ENCODE measurements around the gene PFN1. TPM values are rescaled to one million over a fixed set of nuclear protein-coding genes. Genes with fewer than 3 reads are reported as not detected.

Gene PFN1
- total and polyA plus RNA-seq, 2 of the 8 experiments (the other 6 are each of a cell fraction or from before 2014, with no cell fraction given), result 1,355 to 1,949 TPM

GRCh38 chr17:4934173-4934979 is 14.0 kb downstream of the PFN1 start:
- Histone ChIP-seq H3K14ac (ENCODE audit: insufficient read length) (no peak overlapping the region), H3K27me3 (replicated peaks in 1 of 4; ENCODE audit: control insufficient read depth in 3 of 4, extremely low read depth in 1 of 4, insufficient read depth in 3 of 4, low read length in 3 of 4) (no peaks in the 10 kb centered on the region), H2BK5ac (ENCODE audit: low read depth, low read length) (no peak overlapping the region), H2BK120ac (replicated peaks; ENCODE audit: low read depth, low read length) (no peak overlapping the region), H3K4me2 (ENCODE audit: insufficient read depth in 1 of 2, low read depth in 2 of 2, low read length in 2 of 2) (no peak overlapping the region), H3K27ac (ENCODE audit: low read depth, low read length) (no peak overlapping the region), H2AFZ (ENCODE audit: low read length) (no peak overlapping the region), H3K4me3 (ENCODE audit: extremely low read depth in 1 of 4, insufficient read depth in 2 of 4, low read depth in 3 of 4, low read length in 4 of 4) (no peak overlapping the region), H2BK12ac (ENCODE audit: low read depth, low read length) (no peak overlapping the region), H4K8ac (ENCODE audit: extremely low read depth, insufficient read depth, low read length) (no peak overlapping the region), H4K5ac (ENCODE audit: insufficient read length, low read depth, low read length) (no peak overlapping the region), H3K4ac (replicated peaks; ENCODE audit: insufficient read length, low read depth, low read length) (no peak overlapping the region), H3K9me3 (ENCODE audit: insufficient read depth in 2 of 2, low read depth in 1 of 2, low read length in 1 of 2) (no peaks in the 10 kb centered on the region), H2BK20ac (ENCODE audit: low read length) (no peak overlapping the region), H3K36me3 (ENCODE audit: control insufficient read depth in 2 of 4, insufficient read depth in 4 of 4, low read length in 3 of 4) (peaks cover 9 to 16% (median 13%) of the 10 kb centered on the region in 4 experiments), H3K79me1 (ENCODE audit: low read depth, low read length) (peaks cover 9% of the 10 kb centered on the region), H3K79me2 (ENCODE audit: control insufficient read depth in 1 of 2, insufficient read depth in 2 of 2, low read length in 2 of 2) (peaks cover 0 to 12% of the 10 kb centered on the region in 2 experiments; a peak in 3 of 4 replicates), H2BK15ac (ENCODE audit: low read length) (no peak overlapping the region), H4K20me1 (replicated peaks in 1 of 2; ENCODE audit: control insufficient read depth in 1 of 2, insufficient read depth in 2 of 2, low read length in 2 of 2) (peaks cover 0 to 1% of the 10 kb centered on the region in 2 experiments), H3K18ac (ENCODE audit: extremely low read depth, low read length) (no peak overlapping the region), H3K56ac (replicated peaks; ENCODE audit: insufficient read length, low read depth, low read length) (no peak overlapping the region), H4K91ac (replicated peaks; ENCODE audit: insufficient read length, low read length) (no peak overlapping the region), H3K4me1 (replicated peaks in 1 of 4; ENCODE audit: control insufficient read depth in 3 of 4, insufficient read depth in 4 of 4, low read length in 3 of 4) (peaks cover 0 to 8% (median 6%) of the 10 kb centered on the region in 4 experiments; a peak in 6 of 7 replicates), H2AK5ac (ENCODE audit: low read depth, low read length) (no peak overlapping the region), H3K23me2 (ENCODE audit: low read depth, low read length) (peaks cover 8% of the 10 kb centered on the region; the same call in 1 of the 2 replicates), H3K23ac (ENCODE audit: insufficient read length) (no peak overlapping the region), H3K9ac (replicated peaks in 1 of 4; ENCODE audit: extremely low read depth in 1 of 4, low read depth in 3 of 4, low read length in 3 of 4) (no peak overlapping the region)
- ChIA-PET CTCF (ENCODE audit: partially characterized antibody) (interaction anchor here (0.7 to 1.3 kb wide), 8 partner anchors 9 to 131 kb away, joined by 3 to 10 read pairs (median 4); no protein-coding TSS in a partner anchor), POLR2A (ENCODE audit: partially characterized antibody) (interaction anchor here (0.7 to 27.4 kb wide), 12 partner anchors 8 to 63 kb away, joined by 3 to 987 read pairs (median 8); partner anchors contain the start of genes C17orf107, CHRNE, ENO3 and INCA1)
- DNase-seq (ENCODE audit: low read depth in 1 of 2, low spot score in 2 of 2), result no peak
- no peak for FAIRE-seq
- WGBS, 2 experiments (ENCODE audit: extremely low coverage in 1 of 2, insufficient coverage in 1 of 2, insufficient read length in 1 of 2, insufficient replicate concordance in 2 of 2, low coverage in 1 of 2, low lambda C conversion rate in 2 of 2, missing lambda C conversion rate in 1 of 2), result 83% methylated on average over 14 of the region's 14 CpGs; no CpG with 5 or more reads in 1 of the 2 experiments

Measured in H1 (cell line).